Gastrocnemius medialis (tissue), 4 donors: ENCODE measurements around the gene DHRSX.

Experiments
- POLR2A ChIP-seq, 2 donors: fragments of 450-650 bp; IDR thresholded peaks; one replicate each; pipeline ENCODE4 v1.6.1; 2017; ENCODE audit warnings: antibody characterized with exemption in 2 of 2, mild to moderate bottlenecking in 2 of 2, moderate library complexity in 2 of 2
- TF ChIP-seq, protein P1 (sequence below), 5 experiments: fragments of 450-650 bp in 3 of 5; fragments of 200-600 bp in 2 of 5; sonication (generic) in 2 of 5; IDR thresholded peaks in 4 of 5; conservative IDR thresholded peaks in 1 of 5; 1 replicate in 4 of 5; 2 replicates in 1 of 5; pipeline ENCODE4 v1.5.1; 2016 to 2019; ENCODE audit warnings: antibody characterized with exemption in 5 of 5, mild to moderate bottlenecking in 3 of 5, moderate library complexity in 3 of 5

DNA sequence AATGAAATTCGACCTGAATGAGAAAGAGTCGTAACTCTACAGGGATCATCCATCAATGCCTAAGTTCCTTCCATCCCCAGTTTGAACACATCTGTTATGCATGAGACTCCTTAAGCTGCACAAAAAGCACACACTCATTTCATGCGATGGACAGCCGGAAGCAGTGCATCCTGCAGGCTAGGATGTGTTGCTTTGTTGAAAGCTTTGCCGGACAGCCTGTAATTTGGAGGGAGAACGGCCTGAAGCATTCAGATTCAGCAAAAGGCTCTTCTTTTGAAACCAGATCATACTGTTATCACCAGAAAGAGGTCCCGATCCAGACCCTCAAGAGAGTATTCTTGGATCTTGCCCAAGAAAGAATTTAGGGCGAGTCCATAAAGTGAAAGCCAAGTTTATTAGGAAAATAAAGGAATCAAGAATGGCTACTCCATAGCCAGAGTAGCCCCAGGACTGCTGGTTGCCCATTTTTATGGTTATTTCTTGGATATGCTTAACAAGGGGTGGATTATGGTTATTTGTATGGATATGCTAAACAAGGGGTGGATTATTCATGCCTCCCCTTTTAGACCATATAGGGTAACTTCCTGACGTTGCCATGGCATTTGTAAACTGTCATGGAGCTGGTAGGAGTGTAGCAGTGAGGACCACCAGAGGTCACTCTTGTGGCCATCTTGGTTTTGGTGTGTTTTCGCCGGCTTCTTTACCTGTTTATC lies 48.1 kb upstream of the DHRSX start:
- TF ChIP-seq, protein P1, sequence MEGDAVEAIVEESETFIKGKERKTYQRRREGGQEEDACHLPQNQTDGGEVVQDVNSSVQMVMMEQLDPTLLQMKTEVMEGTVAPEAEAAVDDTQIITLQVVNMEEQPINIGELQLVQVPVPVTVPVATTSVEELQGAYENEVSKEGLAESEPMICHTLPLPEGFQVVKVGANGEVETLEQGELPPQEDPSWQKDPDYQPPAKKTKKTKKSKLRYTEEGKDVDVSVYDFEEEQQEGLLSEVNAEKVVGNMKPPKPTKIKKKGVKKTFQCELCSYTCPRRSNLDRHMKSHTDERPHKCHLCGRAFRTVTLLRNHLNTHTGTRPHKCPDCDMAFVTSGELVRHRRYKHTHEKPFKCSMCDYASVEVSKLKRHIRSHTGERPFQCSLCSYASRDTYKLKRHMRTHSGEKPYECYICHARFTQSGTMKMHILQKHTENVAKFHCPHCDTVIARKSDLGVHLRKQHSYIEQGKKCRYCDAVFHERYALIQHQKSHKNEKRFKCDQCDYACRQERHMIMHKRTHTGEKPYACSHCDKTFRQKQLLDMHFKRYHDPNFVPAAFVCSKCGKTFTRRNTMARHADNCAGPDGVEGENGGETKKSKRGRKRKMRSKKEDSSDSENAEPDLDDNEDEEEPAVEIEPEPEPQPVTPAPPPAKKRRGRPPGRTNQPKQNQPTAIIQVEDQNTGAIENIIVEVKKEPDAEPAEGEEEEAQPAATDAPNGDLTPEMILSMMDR (IDR thresholded peaks at IDR 0.05 in 4 of 5, conservative IDR thresholded peaks at IDR 0.05 in 1 of 5): no peak
- no peak for TF ChIP-seq POLR2A (IDR thresholded peaks at IDR 0.05)
